RWPE2 (cell line): Measurements from ENCODE around the gene NEGR1.

Experiments
- ATAC-seq: fragments of 200-7000 bp; cut with Tn5 transposase; 3 replicates; pipeline ENCODE4 v1.9.1; 2021; ENCODE audit warnings: low read depth
- DNase-seq: peaks from one replicate; pipeline ENCODE4 v3.0.0-alpha.2; 2020; ENCODE audit warnings: low spot score
- H3K27ac ChIP-seq: fragments of 450-650 bp; 2 replicates; pipeline ENCODE4 v1.5.1; 2017; ENCODE audit warnings: mild to moderate bottlenecking; ENCODE audit not compliant: poor library complexity, severe bottlenecking
- H3K27me3 ChIP-seq: fragments of 250-450 bp; sonication (Bioruptor Pico); 2 replicates; pipeline ENCODE4 v1.5.1; 2021; ENCODE audit warnings: mild to moderate bottlenecking, moderate library complexity; ENCODE audit not compliant: insufficient read depth, poor library complexity, severe bottlenecking
- H3K36me3 ChIP-seq: fragments of 250-450 bp; sonication (Bioruptor Pico); 2 replicates; pipeline ENCODE4 v1.5.1; 2020; ENCODE audit warnings: low read depth, mild to moderate bottlenecking, moderate library complexity
- H3K4me1 ChIP-seq: fragments of 250-450 bp; sonication (Bioruptor Pico); 2 replicates; pipeline ENCODE4 v1.5.1; 2021; ENCODE audit warnings: mild to moderate bottlenecking, moderate library complexity; ENCODE audit not compliant: insufficient read depth, poor library complexity, severe bottlenecking
- H3K4me3 ChIP-seq: fragments of 250-450 bp; sonication (Bioruptor Pico); 2 replicates; pipeline ENCODE4 v1.5.1; 2021; ENCODE audit warnings: mild to moderate bottlenecking, moderate library complexity; ENCODE audit not compliant: severe bottlenecking
- H3K9me3 ChIP-seq: fragments of 250-450 bp; sonication (Bioruptor Pico); 2 replicates; pipeline ENCODE4 v1.5.1; 2021; ENCODE audit warnings: mild to moderate bottlenecking, moderate library complexity; ENCODE audit not compliant: severe bottlenecking
- CTCF ChIP-seq: fragments of 450-650 bp; IDR thresholded peaks from one replicate; pipeline ENCODE4 v1.5.1; 2017; ENCODE audit warnings: mild to moderate bottlenecking, moderate library complexity; ENCODE audit not compliant: poor library complexity, severe bottlenecking

Gene NEGR1

DNA sequence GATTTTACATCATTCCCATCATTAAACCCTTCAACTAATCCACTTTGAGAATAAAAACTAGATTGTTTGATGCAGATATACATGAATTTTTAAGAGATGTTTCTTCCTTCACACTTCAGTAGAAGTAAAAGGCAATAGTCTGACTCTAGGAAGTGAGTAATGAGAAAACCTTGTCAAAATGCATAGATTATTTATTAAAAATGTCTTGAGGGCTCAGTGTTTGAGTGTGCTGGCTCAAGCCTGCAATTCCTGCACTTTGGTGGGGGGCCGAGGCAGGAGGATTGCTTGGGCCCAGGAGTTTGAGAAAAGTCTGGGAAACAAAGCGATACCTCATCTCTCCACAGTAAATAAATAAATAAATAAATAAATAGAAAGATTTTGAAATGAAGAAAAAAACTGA lies 177.1 kb downstream of the NEGR1 start:
- no peak for ATAC-seq
- no peak for TF ChIP-seq CTCF

GRCh38 chr1:72101840-72102632 lies 180.3 kb downstream of the NEGR1 start:
- H3K4me1 ChIP-seq, result no peaks in the 10 kb centered on the region
- no peak overlapping the region for H3K4me3 ChIP-seq
- no peak overlapping the region for H3K27ac ChIP-seq
- DNase-seq, result no peak
- no peak for TF ChIP-seq CTCF
- no peaks in the 10 kb centered on the region for H3K27me3 ChIP-seq
- H3K36me3 ChIP-seq, result no peaks in the 10 kb centered on the region
- no peak for ATAC-seq
- no peaks in the 10 kb centered on the region for H3K9me3 ChIP-seq

More for the DNA sequence above, 177.1 kb downstream of the NEGR1 start:
- no peak overlapping the region for H3K4me3 ChIP-seq
- no peaks in the 10 kb centered on the region for H3K36me3 ChIP-seq
- H3K27ac ChIP-seq, result no peak overlapping the region
- H3K4me1 ChIP-seq, result no peaks in the 10 kb centered on the region
- no peak for DNase-seq
- H3K27me3 ChIP-seq, result no peaks in the 10 kb centered on the region
- H3K9me3 ChIP-seq, result no peaks in the 10 kb centered on the region

GRCh38 chr1:72100771-72101170 lies 181.6 kb downstream of the NEGR1 start:
- Histone ChIP-seq H3K27ac (no peak overlapping the region), H3K9me3 (no peaks in the 10 kb centered on the region), H3K36me3 (no peaks in the 10 kb centered on the region), H3K4me3 (no peak overlapping the region), H3K27me3 (no peaks in the 10 kb centered on the region), H3K4me1 (no peaks in the 10 kb centered on the region)
- no peak for DNase-seq
- ATAC-seq, result no peak
- no peak for TF ChIP-seq CTCF

GRCh38 chr1:72097851-72098570 lies 184.3 kb downstream of the NEGR1 start:
- no peaks in the 10 kb centered on the region for H3K36me3 ChIP-seq
- H3K27ac ChIP-seq, result no peak overlapping the region
- no peak for TF ChIP-seq CTCF
- DNase-seq (no peak), ATAC-seq (no peak)
- no peaks in the 10 kb centered on the region for H3K9me3 ChIP-seq
- H3K4me1 ChIP-seq, result no peaks in the 10 kb centered on the region
- no peak overlapping the region for H3K4me3 ChIP-seq
- no peaks in the 10 kb centered on the region for H3K27me3 ChIP-seq

GRCh38 chr1:72094209-72094608 lies 188.1 kb downstream of the NEGR1 start:
- H3K4me3 ChIP-seq, result no peak overlapping the region
- no peaks in the 10 kb centered on the region for H3K9me3 ChIP-seq
- no peaks in the 10 kb centered on the region for H3K36me3 ChIP-seq
- H3K27me3 ChIP-seq, result no peaks in the 10 kb centered on the region
- no peaks in the 10 kb centered on the region for H3K4me1 ChIP-seq
- no peak for TF ChIP-seq CTCF
- ATAC-seq, result no peak
- DNase-seq, result no peak
- H3K27ac ChIP-seq, result no peak overlapping the region
